ENCODE results near the gene TRAF3.

Gene TRAF3

GRCh38 chr14:102943454-102943853 lies 166.2 kb downstream of the TRAF3 start:
- DNase-seq = no peak

GRCh38 chr14:102943979-102944378 lies 166.7 kb downstream of the TRAF3 start:
- DNase-seq = no peak

- DNase-seq = no peak
Observed at GRCh38 chr14:102944448-102945330, 167.4 kb downstream of the TRAF3 start.

- DNase-seq = no peak
Observed at GRCh38 chr14:102945346-102946130, 168.3 kb downstream of the TRAF3 start.

GRCh38 chr14:102947321-102948103 lies 170.3 kb downstream of the TRAF3 start:
- DNase-seq = no peak

GRCh38 chr14:102948698-102949061 lies 171.4 kb downstream of the TRAF3 start:
- DNase-seq = no peak

- DNase-seq = no peak
Observed at GRCh38 chr14:102949062-102949800, 172.0 kb downstream of the TRAF3 start.

- DNase-seq = no peak
Observed at GRCh38 chr14:102949801-102950451, 172.7 kb downstream of the TRAF3 start.

- DNase-seq = no peak
Observed at GRCh38 chr14:102951034-102951433, 173.8 kb downstream of the TRAF3 start.

- no peak for DNase-seq
Observed at GRCh38 chr14:102951799-102952198, 174.6 kb downstream of the TRAF3 start.

- no peak for DNase-seq
Observed at GRCh38 chr14:102952276-102952675, 175.0 kb downstream of the TRAF3 start.

GRCh38 chr14:102953100-102953499 lies 175.9 kb downstream of the TRAF3 start:
- no peak for DNase-seq

- DNase-seq = no peak
Observed at GRCh38 chr14:102954081-102954789, 177.0 kb downstream of the TRAF3 start.

GRCh38 chr14:102955636-102956408 lies 178.6 kb downstream of the TRAF3 start:
- DNase-seq = no peak

GRCh38 chr14:102957222-102957621 lies 180.0 kb downstream of the TRAF3 start:
- no peak for DNase-seq

- DNase-seq = no peak
Observed at GRCh38 chr14:102958461-102958860, 181.2 kb downstream of the TRAF3 start.
